Mesenchymal stem cell (in vitro differentiated cells and primary cell): ENCODE data around the gene JAK2.
"Not testable (repeated sequence)": the region's sequence is repeated elsewhere in the genome, so short reads cannot be mapped to it uniquely, and the experiment has no call there.

Experiments used
- DNase-seq: peaks from one replicate; pipeline ENCODE4 v3.0.0-alpha.2; 2013
- H2AFZ ChIP-seq: one replicate; pipeline ENCODE4 v1.6.1; 2013; ENCODE audit warnings: low read depth, mild to moderate bottlenecking, control low read depth, inconsistent platforms, low read length, moderate library complexity
- H2AK5ac ChIP-seq: 2 replicates; pipeline ENCODE4 v1.6.1; 2013; ENCODE audit warnings: low read length, moderate library complexity, mild to moderate bottlenecking, inconsistent platforms; ENCODE audit not compliant: severe bottlenecking
- H2BK120ac ChIP-seq: one replicate; pipeline ENCODE4 v1.6.1; 2013; ENCODE audit warnings: low read depth, mild to moderate bottlenecking, inconsistent platforms, low read length, moderate library complexity
- H2BK12ac ChIP-seq, 2 experiments: one replicate each; pipeline ENCODE4 v1.6.1; 2013; ENCODE audit warnings: inconsistent platforms in 2 of 2, low read length in 2 of 2, mild to moderate bottlenecking in 2 of 2, moderate library complexity in 2 of 2, control low read depth in 1 of 2
- H2BK15ac ChIP-seq: one replicate; pipeline ENCODE4 v1.6.1; 2013; ENCODE audit warnings: mild to moderate bottlenecking, low read depth, inconsistent platforms; ENCODE audit not compliant: poor library complexity, severe bottlenecking
- H2BK5ac ChIP-seq: 2 replicates; pipeline ENCODE4 v1.6.1; 2013; ENCODE audit warnings: low read depth, mild to moderate bottlenecking, low read length, control low read depth, inconsistent platforms; ENCODE audit not compliant: poor library complexity, severe bottlenecking
- H3K14ac ChIP-seq, 2 experiments: one replicate each; pipeline ENCODE4 v1.6.1; 2013; ENCODE audit warnings: inconsistent platforms in 2 of 2, low read length in 2 of 2, control low read depth in 1 of 2, mild to moderate bottlenecking in 1 of 2, moderate library complexity in 1 of 2
- H3K18ac ChIP-seq, 2 experiments: one replicate each; pipeline ENCODE4 v1.6.1; 2013; ENCODE audit warnings: inconsistent platforms in 2 of 2, low read length in 2 of 2, control low read depth in 1 of 2, low read depth in 1 of 2, mild to moderate bottlenecking in 1 of 2
- H3K23ac ChIP-seq, 2 experiments: one replicate each; pipeline ENCODE4 v1.6.1; 2013; ENCODE audit warnings: inconsistent platforms in 2 of 2, low read length in 2 of 2, mild to moderate bottlenecking in 2 of 2, moderate library complexity in 2 of 2, control low read depth in 1 of 2
- H3K27ac ChIP-seq: 2 replicates; pipeline ENCODE4 v1.5.1; 2013; ENCODE audit warnings: mild to moderate bottlenecking, moderate library complexity, low read length, control low read depth, inconsistent platforms; ENCODE audit not compliant: poor library complexity, severe bottlenecking
- H3K27me3 ChIP-seq, 2 experiments: 2 replicates each; pipeline versions ENCODE4 v1.6.1 to v1.7.0; 2013; ENCODE audit warnings: low read length in 2 of 2, mild to moderate bottlenecking in 2 of 2, moderate library complexity in 2 of 2, control low read depth in 1 of 2, inconsistent platforms in 1 of 2; ENCODE audit not compliant: control insufficient read depth in 1 of 2, insufficient read depth in 1 of 2
- H3K36me3 ChIP-seq, 2 experiments: 2 replicates each; pipeline versions ENCODE4 v1.6.1 to v1.7.0; 2013; ENCODE audit warnings: low read length in 2 of 2, control low read depth in 1 of 2, inconsistent platforms in 1 of 2, low read depth in 1 of 2, mild to moderate bottlenecking in 1 of 2; ENCODE audit not compliant: insufficient read depth in 2 of 2, control insufficient read depth in 1 of 2
- H3K4ac ChIP-seq, 2 experiments: one replicate each; pipeline ENCODE4 v1.6.1; 2013; ENCODE audit warnings: inconsistent platforms in 2 of 2, low read length in 2 of 2, mild to moderate bottlenecking in 2 of 2, moderate library complexity in 2 of 2, control low read depth in 1 of 2, low read depth in 1 of 2
- H3K4me1 ChIP-seq: 2 replicates; pipeline ENCODE4 v1.6.1; 2013; ENCODE audit warnings: low read depth, low read length, control low read depth; ENCODE audit not compliant: control insufficient read depth, insufficient read depth
- H3K4me2 ChIP-seq: 2 replicates; pipeline ENCODE4 v1.6.1; 2013; ENCODE audit warnings: low read length, mild to moderate bottlenecking, inconsistent platforms; ENCODE audit not compliant: poor library complexity, severe bottlenecking
- H3K4me3 ChIP-seq, 2 experiments: 2 replicates each; pipeline versions ENCODE4 v1.5.1 to v1.7.0; 2013; ENCODE audit warnings: low read length in 2 of 2, mild to moderate bottlenecking in 2 of 2, control low read depth in 1 of 2, low read depth in 1 of 2; ENCODE audit not compliant: insufficient read depth in 1 of 2
- H3K79me1 ChIP-seq: replicated peaks from 2 replicates; pipeline ENCODE4 v1.6.1; 2013; ENCODE audit warnings: mild to moderate bottlenecking, control low read depth, low read length, inconsistent platforms; ENCODE audit not compliant: poor library complexity, severe bottlenecking
- H3K9ac ChIP-seq: 2 replicates; pipeline ENCODE4 v1.7.0; 2013; ENCODE audit warnings: mild to moderate bottlenecking, low read length, moderate library complexity
- H3K9me3 ChIP-seq: 2 replicates; pipeline ENCODE4 v1.7.0; 2013; ENCODE audit warnings: mild to moderate bottlenecking, low read length; ENCODE audit not compliant: control insufficient read depth
- H4K8ac ChIP-seq: one replicate; pipeline ENCODE4 v1.6.1; 2013; ENCODE audit warnings: inconsistent platforms, mild to moderate bottlenecking, low read length, moderate library complexity
- H4K91ac ChIP-seq: one replicate; pipeline ENCODE4 v1.6.1; 2013; ENCODE audit warnings: mild to moderate bottlenecking, low read length, inconsistent platforms
- WGBS: methylation state at CpG from one replicate; pipeline ENCODE4 v1.1.7; 2013; ENCODE audit warnings: mixed read lengths; 5-methylcytosine and 5-hydroxymethylcytosine counted together

JAK2 gene

DNA sequence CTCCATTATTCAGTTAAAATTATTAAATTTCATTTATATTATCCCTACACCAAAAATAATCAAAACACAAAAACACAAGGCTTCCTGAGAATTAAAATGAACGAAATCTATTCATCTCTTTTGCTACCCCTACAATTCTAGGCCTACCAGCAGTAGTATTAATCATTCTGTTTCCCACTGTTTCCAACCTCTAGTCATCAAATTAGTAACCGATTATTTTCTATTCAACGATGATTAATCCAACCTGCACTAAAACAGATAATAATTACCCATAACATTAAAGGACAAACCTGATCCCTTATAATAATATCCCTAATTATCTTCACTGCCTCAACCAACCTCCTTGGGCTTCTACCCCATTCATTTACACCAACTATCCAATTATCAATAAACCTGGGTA is 114.4 kb downstream of the JAK2 start:
- WGBS, result 77% methylated on average over 3 of the region's 3 CpGs
- no peak overlapping the region for H4K91ac ChIP-seq

DNA sequence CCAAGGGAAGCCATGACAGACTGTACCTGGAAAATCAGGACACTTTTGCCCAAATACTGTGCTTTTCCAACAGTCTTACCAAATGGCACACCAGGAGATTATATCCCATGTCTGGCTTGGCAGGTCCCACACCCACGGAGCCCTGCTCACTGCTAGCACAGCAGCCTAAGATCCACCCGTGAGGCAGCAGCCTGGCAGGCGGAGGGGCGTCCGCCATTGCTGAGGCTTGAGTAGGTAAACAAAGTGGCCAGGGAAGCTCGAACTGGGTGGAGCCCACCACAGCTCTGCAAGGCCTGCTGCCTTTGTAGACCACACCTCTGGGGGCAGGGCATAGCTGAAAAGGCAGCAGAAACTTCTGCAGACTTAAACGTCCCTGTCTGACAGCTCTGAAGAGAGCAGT is 116.1 kb downstream of the JAK2 start:
- H3K23ac ChIP-seq, H3K79me1 ChIP-seq, H2AK5ac ChIP-seq, H2BK120ac ChIP-seq, H3K18ac ChIP-seq, H3K27me3 ChIP-seq, H3K4me1 ChIP-seq, H2BK12ac ChIP-seq, H3K36me3 ChIP-seq, H2AFZ ChIP-seq, H2BK5ac ChIP-seq, H3K4me2 ChIP-seq, H3K14ac ChIP-seq, H3K27ac ChIP-seq, H3K9me3 ChIP-seq, H4K91ac ChIP-seq, H3K4me3 ChIP-seq, H3K9ac ChIP-seq, DNase-seq, H4K8ac ChIP-seq, H3K4ac ChIP-seq, H2BK15ac ChIP-seq: not testable (repeated sequence)
- WGBS, result 93% methylated on average over 7 of the region's 7 CpGs

More for the DNA sequence above, 114.4 kb downstream of the JAK2 start:
- H3K9me3 ChIP-seq, result no peaks in the 10 kb centered on the region
- no peak overlapping the region for H3K14ac ChIP-seq
- H3K23ac ChIP-seq, result no peak overlapping the region
- no peak overlapping the region for H3K18ac ChIP-seq
- no peak overlapping the region for H2BK12ac ChIP-seq
- H3K4ac ChIP-seq, result no peak overlapping the region
- H3K27ac ChIP-seq, result no peak overlapping the region
- H3K36me3 ChIP-seq, result peaks cover 0 to 9% of the 10 kb centered on the region in 2 experiments
- H3K27me3 ChIP-seq, result no peaks in the 10 kb centered on the region
- no peak overlapping the region for H3K4me2 ChIP-seq
- no peak overlapping the region for H2AFZ ChIP-seq
- no peak overlapping the region for H2BK120ac ChIP-seq
- H2BK5ac ChIP-seq, result no peak overlapping the region
- H3K4me1 ChIP-seq, result no peaks in the 10 kb centered on the region
- no peak for DNase-seq
- no peak overlapping the region for H2AK5ac ChIP-seq
- H3K4me3 ChIP-seq, result no peak overlapping the region
- H3K79me1 ChIP-seq, result no peaks in the 10 kb centered on the region
- H3K9ac ChIP-seq, result no peak overlapping the region
- H4K8ac ChIP-seq, result no peak overlapping the region
- H2BK15ac ChIP-seq, result no peak overlapping the region

GRCh38 chr9:5106517-5106916 is 121.4 kb downstream of the JAK2 start:
- H2AFZ ChIP-seq, DNase-seq, H3K79me1 ChIP-seq, H3K18ac ChIP-seq, H2BK15ac ChIP-seq, H3K4me2 ChIP-seq, H3K27me3 ChIP-seq, H2AK5ac ChIP-seq, H2BK5ac ChIP-seq, H4K8ac ChIP-seq, H3K4ac ChIP-seq, H2BK12ac ChIP-seq, H3K9me3 ChIP-seq, H3K4me3 ChIP-seq, H3K9ac ChIP-seq, H2BK120ac ChIP-seq, H3K4me1 ChIP-seq, H4K91ac ChIP-seq, H3K14ac ChIP-seq, H3K27ac ChIP-seq, H3K23ac ChIP-seq: not testable (repeated sequence)
- H3K36me3 ChIP-seq, result peaks cover 8 to 11% of the 10 kb centered on the region in 2 experiments
- WGBS, result 100% methylated on average over 2 of the region's 2 CpGs

DNA sequence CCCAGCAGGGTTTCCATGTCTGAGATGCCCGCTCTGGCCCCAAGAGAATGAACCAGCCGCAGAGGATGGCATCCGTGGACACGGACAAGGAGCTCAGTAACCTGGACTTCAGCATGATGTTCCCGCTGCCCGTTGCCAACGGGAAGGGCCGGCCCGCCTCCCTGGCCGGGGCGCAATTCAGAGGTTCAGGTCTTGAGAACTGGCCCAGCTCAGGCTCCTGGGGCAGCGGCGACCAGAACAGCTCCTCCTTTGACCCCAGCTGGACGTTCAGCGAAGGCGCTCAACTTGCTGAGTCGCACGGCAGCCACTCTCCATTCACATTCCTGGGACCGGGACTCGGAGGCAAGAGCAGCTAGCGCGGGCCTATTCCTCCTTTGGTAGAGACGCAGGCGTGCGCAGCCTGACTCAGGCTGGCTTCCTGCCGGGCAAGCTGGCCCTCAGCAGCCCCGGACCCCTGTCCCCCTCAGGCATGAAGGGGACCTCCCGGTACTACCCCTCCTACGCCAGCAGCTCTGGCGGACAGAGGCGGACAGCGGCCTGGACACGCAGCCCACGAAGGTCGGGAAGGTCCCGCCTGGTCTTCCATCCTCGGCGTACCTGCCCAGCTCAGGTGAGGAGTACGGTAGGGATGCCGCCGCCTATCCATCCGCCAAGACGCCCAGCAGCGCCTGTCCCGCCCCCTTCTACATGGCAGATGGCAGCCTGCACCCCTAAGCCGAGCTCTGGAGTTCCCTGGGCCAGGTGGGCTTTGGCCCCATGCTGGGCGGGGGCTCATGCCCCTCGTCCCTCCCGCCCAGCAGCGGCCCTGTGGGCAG is 126.0 kb downstream of the JAK2 start:
- Histone ChIP-seq H3K9ac (no peak overlapping the region), H2AFZ (no peak overlapping the region), H3K4me2 (no peak overlapping the region), H3K4me1 (no peaks in the 10 kb centered on the region), H4K8ac (no peak overlapping the region), H3K23ac (no peak overlapping the region), H3K4ac (no peak overlapping the region), H2BK12ac (no peak overlapping the region), H3K18ac (no peak overlapping the region), H3K27me3 (no peaks in the 10 kb centered on the region), H3K14ac (no peak overlapping the region), H2BK5ac (no peak overlapping the region), H2AK5ac (no peak overlapping the region), H3K36me3 (peaks cover 38 to 40% of the 10 kb centered on the region in 2 experiments), H3K27ac (no peak overlapping the region), H2BK15ac (no peak overlapping the region), H3K9me3 (no peaks in the 10 kb centered on the region), H2BK120ac (no peak overlapping the region), H3K79me1 (peaks cover 2% of the 10 kb centered on the region), H4K91ac (no peak overlapping the region), H3K4me3 (no peak overlapping the region)
- DNase-seq, result no peak
- WGBS, result 97% methylated on average over 50 of the region's 50 CpGs
